GM23338 (cell line): Measurements from ENCODE around the gene GSX1. TPM values are rescaled to one million over a fixed set of nuclear protein-coding genes. Genes with fewer than 3 reads are reported as not detected.

Experiments
- ATAC-seq: fragments of 200-7000 bp; cut with Tn5 transposase; 3 replicates; pipeline ENCODE4 v1.9.1; 2020
- DNase-seq: peaks from one replicate; pipeline ENCODE4 v3.0.0-alpha.2; 2015; ENCODE audit warnings: low spot score
- H2AFZ ChIP-seq: fragments of 200-600 bp; sonication (generic); 2 replicates; pipeline ENCODE4 v1.8.0; 2016; ENCODE audit warnings: antibody characterized with exemption, mild to moderate bottlenecking, moderate library complexity
- H3F3A ChIP-seq: fragments of 200-600 bp; sonication (generic); replicated peaks from 2 replicates; pipeline ENCODE4 v1.8.0; 2017; ENCODE audit warnings: antibody characterized with exemption, mixed run types, low read depth
- H3K27ac ChIP-seq: fragments of 200-600 bp; sonication (generic); 2 replicates; pipeline ENCODE4 v1.6.1; 2016; ENCODE audit warnings: low read depth
- H3K27me3 ChIP-seq: fragments of 200-600 bp; sonication (generic); 2 replicates; pipeline ENCODE4 v1.8.0; 2016; ENCODE audit warnings: mild to moderate bottlenecking, mixed run types, moderate library complexity; ENCODE audit not compliant: insufficient read depth
- H3K36me3 ChIP-seq: fragments of 200-600 bp; sonication (generic); 2 replicates; pipeline ENCODE4 v1.8.0; 2016; ENCODE audit warnings: mild to moderate bottlenecking; ENCODE audit not compliant: insufficient read depth
- H3K4me1 ChIP-seq: fragments of 200-600 bp; sonication (generic); 2 replicates; pipeline ENCODE4 v1.8.0; 2016; ENCODE audit warnings: mild to moderate bottlenecking, moderate library complexity; ENCODE audit not compliant: insufficient read depth
- H3K4me2 ChIP-seq: fragments of 200-600 bp; sonication (generic); 2 replicates; pipeline ENCODE4 v1.7.1; 2017; ENCODE audit warnings: mixed run types
- H3K4me3 ChIP-seq: fragments of 200-600 bp; sonication (generic); 2 replicates; pipeline ENCODE4 v1.6.1; 2016; ENCODE audit warnings: mixed run types
- H3K79me2 ChIP-seq: fragments of 200-600 bp; sonication (generic); replicated peaks from 2 replicates; pipeline ENCODE4 v1.8.0; 2017; ENCODE audit warnings: mild to moderate bottlenecking; ENCODE audit not compliant: insufficient read depth
- H3K9me2 ChIP-seq: fragments of 200-600 bp; sonication (generic); 2 replicates; pipeline ENCODE4 v1.8.0; 2017; ENCODE audit not compliant: insufficient read depth
- H4K20me1 ChIP-seq: fragments of 200-600 bp; sonication (generic); replicated peaks from 2 replicates; pipeline ENCODE4 v1.8.0; 2017; ENCODE audit warnings: mild to moderate bottlenecking; ENCODE audit not compliant: insufficient read depth
- H3K27ac Mint-ChIP-seq: 2 replicates; pipeline ENCODE4 v1.8.0; 2020; ENCODE audit warnings: inconsistent platforms, mild to moderate bottlenecking, moderate library complexity, mixed read lengths
- H3K27me3 Mint-ChIP-seq: 3 replicates; pipeline ENCODE4 v1.8.0; 2022; ENCODE audit warnings: low read depth, mild to moderate bottlenecking, moderate library complexity, mixed read lengths, inconsistent platforms; ENCODE audit not compliant: insufficient read depth, poor library complexity
- H3K36me3 Mint-ChIP-seq: 3 replicates; pipeline ENCODE4 v1.8.0; 2021; ENCODE audit warnings: low read depth, mild to moderate bottlenecking, inconsistent platforms, moderate library complexity, mixed read lengths
- H3K4me1 Mint-ChIP-seq: 3 replicates; pipeline ENCODE4 v1.8.0; 2020; ENCODE audit warnings: mild to moderate bottlenecking, inconsistent platforms, mixed read lengths
- H3K4me3 Mint-ChIP-seq: 3 replicates; pipeline ENCODE4 v1.8.0; 2021; ENCODE audit warnings: moderate library complexity, mild to moderate bottlenecking, inconsistent platforms, mixed read lengths
- H3K9me3 Mint-ChIP-seq: 3 replicates; pipeline ENCODE4 v1.8.0; 2020; ENCODE audit warnings: moderate library complexity, mild to moderate bottlenecking, inconsistent platforms, mixed read lengths
- EZH2 ChIP-seq: fragments of 200-600 bp; sonication (generic); IDR thresholded peaks from one replicate; pipeline ENCODE4 v1.8.0; 2017; ENCODE audit warnings: antibody characterized with exemption, mild to moderate bottlenecking, low read depth; ENCODE audit not compliant: unreplicated experiment
- EZH2phosphoT487 ChIP-seq: fragments of 200-600 bp; sonication (generic); IDR thresholded peaks from one replicate; pipeline ENCODE4 v1.8.1; 2018; ENCODE audit warnings: antibody characterized with exemption; ENCODE audit not compliant: unreplicated experiment
- JUNB ChIP-seq: IDR thresholded peaks from one replicate; pipeline ENCODE4 v1.6.1; 2016; ENCODE audit warnings: antibody characterized with exemption; ENCODE audit not compliant: unreplicated experiment
- ZNF114 ChIP-seq: fragments of 250-450 bp; sonication (Bioruptor Pico); IDR thresholded peaks from 2 replicates; pipeline ENCODE4 v1.5.0; 2020; ENCODE audit warnings: mild to moderate bottlenecking, moderate library complexity
- ZNF462 ChIP-seq: fragments of 250-450 bp; sonication (Bioruptor Pico); IDR thresholded peaks from 2 replicates; pipeline ENCODE4 v1.5.0; 2020; ENCODE audit warnings: mild to moderate bottlenecking, moderate library complexity
- polyA plus RNA-seq: library from polyadenylated mRNA; unstranded; fragments of >200 nt; fragmentation: Nextera tagmentation; extraction: Ambion mirVana; gene quantifications from 2 replicates; pipeline ENCODE4 v1.2.1, GENCODE V29; 2016
- total RNA-seq: library from RNA; depleted of rRNA; stranded (reverse); fragments of >200 nt; shearing (Covaris generic); gene quantifications from 2 replicates; pipeline ENCODE4 v1.2.3, GENCODE V29; 2014
- TF ChIP-seq, protein P1 (sequence below): IDR thresholded peaks from one replicate; pipeline ENCODE4 v1.6.1; 2018; ENCODE audit warnings: antibody characterized with exemption; ENCODE audit not compliant: unreplicated experiment
- TF ChIP-seq, protein P2 (sequence below), 2 experiments: fragments of 200-600 bp in 1 of 2; sonication (generic) in 1 of 2; conservative IDR thresholded peaks; 2 replicates each; pipeline versions ENCODE4 v1.5.1 to v1.6.1; 2016 to 2017; ENCODE audit warnings: antibody characterized with exemption in 2 of 2, low read depth in 2 of 2, mild to moderate bottlenecking in 2 of 2, moderate library complexity in 1 of 2

The GSX1 gene
- total and polyA plus RNA-seq, 2 experiments from 2014 or later: not detected

DNA sequence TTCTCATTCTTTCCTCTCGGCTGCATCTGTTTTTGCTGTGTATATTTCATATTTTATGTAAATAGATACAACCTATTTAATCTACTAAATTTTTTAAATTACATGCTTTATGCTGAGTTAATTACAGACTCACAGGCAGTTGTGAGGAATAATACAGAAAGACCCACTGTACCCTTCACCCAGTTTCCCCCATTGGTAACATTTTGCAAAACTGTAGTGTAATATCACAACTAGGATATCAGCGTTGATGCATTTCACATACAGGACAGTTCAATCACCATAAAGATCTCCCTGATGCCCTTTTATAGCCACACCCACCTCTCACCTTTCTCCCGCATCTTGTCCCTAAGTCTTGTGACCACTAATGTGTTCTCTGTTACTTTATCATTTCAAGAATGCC lies 43.5 kb downstream of the GSX1 start:
- Mint-ChIP-seq H3K27me3 (peaks cover 19% of the 10 kb centered on the region), H3K4me3 (no peak overlapping the region), H3K27ac (no peak overlapping the region), H3K9me3 (no peaks in the 10 kb centered on the region), H3K4me1 (peaks cover 5% of the 10 kb centered on the region; the same call in 2 of the 3 replicates), H3K36me3 (no peaks in the 10 kb centered on the region)
- Histone ChIP-seq H3K27me3 (peaks cover 38% of the 10 kb centered on the region), H3K79me2 (no peaks in the 10 kb centered on the region), H3K36me3 (no peaks in the 10 kb centered on the region), H3K4me1 (no peaks in the 10 kb centered on the region), H2AFZ (no peak overlapping the region), H3K27ac (no peak overlapping the region), H4K20me1 (no peaks in the 10 kb centered on the region), H3F3A (no peaks in the 10 kb centered on the region), H3K9me2 (no peaks in the 10 kb centered on the region), H3K4me2 (no peak overlapping the region), H3K4me3 (no peak overlapping the region)
- DNase-seq (no peak), ATAC-seq (no peak)
- TF ChIP-seq EZH2phosphoT487 (no peak), EZH2 (no peak), ZNF114 (CRISPR knock-in tag) (no peak), JUNB (no peak), ZNF462 (CRISPR knock-in tag) (no peak)
- TF ChIP-seq, protein P1, sequence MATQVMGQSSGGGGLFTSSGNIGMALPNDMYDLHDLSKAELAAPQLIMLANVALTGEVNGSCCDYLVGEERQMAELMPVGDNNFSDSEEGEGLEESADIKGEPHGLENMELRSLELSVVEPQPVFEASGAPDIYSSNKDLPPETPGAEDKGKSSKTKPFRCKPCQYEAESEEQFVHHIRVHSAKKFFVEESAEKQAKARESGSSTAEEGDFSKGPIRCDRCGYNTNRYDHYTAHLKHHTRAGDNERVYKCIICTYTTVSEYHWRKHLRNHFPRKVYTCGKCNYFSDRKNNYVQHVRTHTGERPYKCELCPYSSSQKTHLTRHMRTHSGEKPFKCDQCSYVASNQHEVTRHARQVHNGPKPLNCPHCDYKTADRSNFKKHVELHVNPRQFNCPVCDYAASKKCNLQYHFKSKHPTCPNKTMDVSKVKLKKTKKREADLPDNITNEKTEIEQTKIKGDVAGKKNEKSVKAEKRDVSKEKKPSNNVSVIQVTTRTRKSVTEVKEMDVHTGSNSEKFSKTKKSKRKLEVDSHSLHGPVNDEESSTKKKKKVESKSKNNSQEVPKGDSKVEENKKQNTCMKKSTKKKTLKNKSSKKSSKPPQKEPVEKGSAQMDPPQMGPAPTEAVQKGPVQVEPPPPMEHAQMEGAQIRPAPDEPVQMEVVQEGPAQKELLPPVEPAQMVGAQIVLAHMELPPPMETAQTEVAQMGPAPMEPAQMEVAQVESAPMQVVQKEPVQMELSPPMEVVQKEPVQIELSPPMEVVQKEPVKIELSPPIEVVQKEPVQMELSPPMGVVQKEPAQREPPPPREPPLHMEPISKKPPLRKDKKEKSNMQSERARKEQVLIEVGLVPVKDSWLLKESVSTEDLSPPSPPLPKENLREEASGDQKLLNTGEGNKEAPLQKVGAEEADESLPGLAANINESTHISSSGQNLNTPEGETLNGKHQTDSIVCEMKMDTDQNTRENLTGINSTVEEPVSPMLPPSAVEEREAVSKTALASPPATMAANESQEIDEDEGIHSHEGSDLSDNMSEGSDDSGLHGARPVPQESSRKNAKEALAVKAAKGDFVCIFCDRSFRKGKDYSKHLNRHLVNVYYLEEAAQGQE: no peak
- TF ChIP-seq, protein P2, sequence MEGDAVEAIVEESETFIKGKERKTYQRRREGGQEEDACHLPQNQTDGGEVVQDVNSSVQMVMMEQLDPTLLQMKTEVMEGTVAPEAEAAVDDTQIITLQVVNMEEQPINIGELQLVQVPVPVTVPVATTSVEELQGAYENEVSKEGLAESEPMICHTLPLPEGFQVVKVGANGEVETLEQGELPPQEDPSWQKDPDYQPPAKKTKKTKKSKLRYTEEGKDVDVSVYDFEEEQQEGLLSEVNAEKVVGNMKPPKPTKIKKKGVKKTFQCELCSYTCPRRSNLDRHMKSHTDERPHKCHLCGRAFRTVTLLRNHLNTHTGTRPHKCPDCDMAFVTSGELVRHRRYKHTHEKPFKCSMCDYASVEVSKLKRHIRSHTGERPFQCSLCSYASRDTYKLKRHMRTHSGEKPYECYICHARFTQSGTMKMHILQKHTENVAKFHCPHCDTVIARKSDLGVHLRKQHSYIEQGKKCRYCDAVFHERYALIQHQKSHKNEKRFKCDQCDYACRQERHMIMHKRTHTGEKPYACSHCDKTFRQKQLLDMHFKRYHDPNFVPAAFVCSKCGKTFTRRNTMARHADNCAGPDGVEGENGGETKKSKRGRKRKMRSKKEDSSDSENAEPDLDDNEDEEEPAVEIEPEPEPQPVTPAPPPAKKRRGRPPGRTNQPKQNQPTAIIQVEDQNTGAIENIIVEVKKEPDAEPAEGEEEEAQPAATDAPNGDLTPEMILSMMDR (conservative IDR thresholded peaks at IDR 0.05; ENCODE audit: low read depth in 2 of 2): no peak
